Measurements from ENCODE around the gene PCDH8. TPM values are rescaled to one million over a fixed set of nuclear protein-coding genes. Genes with fewer than 3 reads are reported as not detected.
"Not testable (repeated sequence)": the region's sequence is repeated elsewhere in the genome, so short reads cannot be mapped to it uniquely, and the experiment has no call there.

PCDH8 gene
- total RNA-seq, 2 donors from 2014 or later: 0.15 to 0.21 TPM

GRCh38 chr13:52830946-52831345, 17.5 kb downstream of the PCDH8 start:
- H3K27me3 ChIP-seq: no peaks in the 10 kb centered on the region
- H3K4me1 ChIP-seq: no peaks in the 10 kb centered on the region
- H3K9ac ChIP-seq (ENCODE audit: low read depth in 2 of 2, low read length in 2 of 2): no peak overlapping the region
- H3K36me3 ChIP-seq: no peaks in the 10 kb centered on the region
- H3K27ac ChIP-seq: no peak overlapping the region
- H3K4me3 ChIP-seq: no peak overlapping the region
- intact Hi-C loops (cut with DNase I): no loop called here
- no peaks in the 10 kb centered on the region for H3K9me3 ChIP-seq
- no peak for DNase-seq
- TF ChIP-seq CTCF (IDR thresholded peaks at IDR 0.05): no peak

GRCh38 chr13:52827839-52828238, 20.6 kb downstream of the PCDH8 start:
- no peak overlapping the region for H3K9ac ChIP-seq (ENCODE audit: low read depth in 2 of 2, low read length in 2 of 2)
- TF ChIP-seq CTCF (IDR thresholded peaks at IDR 0.05): no peak
- H3K27me3 ChIP-seq: no peaks in the 10 kb centered on the region
- no peak overlapping the region for H3K4me3 ChIP-seq
- H3K9me3 ChIP-seq: no peaks in the 10 kb centered on the region
- no peaks in the 10 kb centered on the region for H3K4me1 ChIP-seq
- H3K36me3 ChIP-seq: no peaks in the 10 kb centered on the region
- intact Hi-C loops (cut with DNase I): no loop called here
- no peak overlapping the region for H3K27ac ChIP-seq
- DNase-seq: no peak

- H3K27ac ChIP-seq; DNase-seq; intact Hi-C loops (cut with DNase I); H3K9me3 ChIP-seq; H3K36me3 ChIP-seq; H3K4me3 ChIP-seq; H3K9ac ChIP-seq (ENCODE audit: low read depth in 2 of 2, low read length in 2 of 2); H3K4me1 ChIP-seq; H3K27me3 ChIP-seq: not testable (repeated sequence)
Observed at GRCh38 chr13:52817886-52818285, 30.6 kb downstream of the PCDH8 start.

- Histone ChIP-seq H3K4me3 (no peak overlapping the region), H3K4me1 (no peaks in the 10 kb centered on the region), H3K36me3 (no peaks in the 10 kb centered on the region), H3K27me3 (no peaks in the 10 kb centered on the region), H3K9ac (ENCODE audit: low read depth in 2 of 2, low read length in 2 of 2) (no peak overlapping the region), H3K9me3 (no peaks in the 10 kb centered on the region), H3K27ac (no peak overlapping the region)
- no peak for TF ChIP-seq CTCF (IDR thresholded peaks at IDR 0.05)
- no peak for DNase-seq
- intact Hi-C loops (cut with DNase I): no loop called here
Observed at GRCh38 chr13:52815330-52815729, 33.1 kb downstream of the PCDH8 start.

- Histone ChIP-seq H3K27ac (no peak overlapping the region), H3K9ac (ENCODE audit: low read depth in 2 of 2, low read length in 2 of 2) (no peak overlapping the region), H3K27me3 (no peaks in the 10 kb centered on the region), H3K4me1 (no peaks in the 10 kb centered on the region), H3K36me3 (no peaks in the 10 kb centered on the region), H3K4me3 (no peak overlapping the region), H3K9me3 (no peaks in the 10 kb centered on the region)
- intact Hi-C loops (cut with DNase I): no loop called here
- no peak for DNase-seq
- no peak for TF ChIP-seq CTCF (IDR thresholded peaks at IDR 0.05)
Observed at GRCh38 chr13:52812941-52813340, 35.5 kb downstream of the PCDH8 start.

GRCh38 chr13:52811841-52812240, 36.6 kb downstream of the PCDH8 start:
- no peak for DNase-seq
- H3K27ac ChIP-seq: no peak overlapping the region
- H3K4me3 ChIP-seq: no peak overlapping the region
- H3K9me3 ChIP-seq: no peaks in the 10 kb centered on the region
- intact Hi-C loops (cut with DNase I): no loop called here
- no peaks in the 10 kb centered on the region for H3K27me3 ChIP-seq
- H3K9ac ChIP-seq (ENCODE audit: low read depth in 2 of 2, low read length in 2 of 2): no peak overlapping the region
- no peaks in the 10 kb centered on the region for H3K36me3 ChIP-seq
- TF ChIP-seq CTCF (IDR thresholded peaks at IDR 0.05): no peak
- H3K4me1 ChIP-seq: no peaks in the 10 kb centered on the region
